ENCODE data around the gene NEUROD2. TPM values are rescaled to one million over a fixed set of nuclear protein-coding genes. Genes with fewer than 3 reads are reported as not detected.

Gene NEUROD2
- total RNA-seq, 2 donors from 2014 or later: not detected

DNA sequence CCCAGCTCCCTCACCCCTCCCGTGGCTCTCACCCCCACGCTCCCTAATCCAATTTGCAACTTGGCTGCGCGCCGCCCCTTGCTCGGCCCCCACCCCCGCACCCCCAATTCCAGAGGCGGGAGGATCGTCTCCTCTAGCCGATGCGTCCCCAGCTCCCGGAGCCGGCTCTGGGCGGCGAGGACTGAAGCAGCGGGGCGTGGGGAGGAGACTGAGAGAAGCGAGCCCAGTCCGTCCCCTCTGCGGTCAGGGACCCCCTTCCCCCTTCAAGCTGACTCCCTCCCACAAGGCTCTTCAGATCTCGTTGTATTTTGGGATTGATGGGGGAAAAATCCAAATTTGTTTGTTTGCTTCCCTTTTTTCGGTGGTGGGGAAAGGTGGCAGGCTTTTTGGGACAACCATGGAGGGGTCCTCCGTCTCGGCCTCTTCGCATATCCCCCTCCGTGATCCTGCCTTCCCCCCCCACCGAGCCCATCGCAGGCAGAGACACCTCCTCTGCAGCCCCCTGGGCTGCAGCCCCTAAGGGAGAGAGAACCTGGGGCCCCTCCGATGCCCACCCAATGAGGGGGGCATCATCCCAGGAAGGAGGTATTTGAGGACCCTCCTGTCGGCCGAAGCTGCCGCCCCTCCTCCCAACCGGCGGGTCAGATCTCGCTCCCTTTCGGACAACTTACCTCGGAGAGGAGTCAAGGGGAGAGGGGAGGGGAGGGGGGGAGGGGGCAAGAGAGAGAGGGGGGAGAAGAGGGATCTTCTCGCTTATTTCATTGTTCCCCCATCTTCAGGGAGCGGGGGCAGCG, 466 bp downstream of the NEUROD2 start:
- DNase-seq (no peak), ATAC-seq (no peak)
- intact Hi-C loops (cut with DNase I): no loop called here

DNA sequence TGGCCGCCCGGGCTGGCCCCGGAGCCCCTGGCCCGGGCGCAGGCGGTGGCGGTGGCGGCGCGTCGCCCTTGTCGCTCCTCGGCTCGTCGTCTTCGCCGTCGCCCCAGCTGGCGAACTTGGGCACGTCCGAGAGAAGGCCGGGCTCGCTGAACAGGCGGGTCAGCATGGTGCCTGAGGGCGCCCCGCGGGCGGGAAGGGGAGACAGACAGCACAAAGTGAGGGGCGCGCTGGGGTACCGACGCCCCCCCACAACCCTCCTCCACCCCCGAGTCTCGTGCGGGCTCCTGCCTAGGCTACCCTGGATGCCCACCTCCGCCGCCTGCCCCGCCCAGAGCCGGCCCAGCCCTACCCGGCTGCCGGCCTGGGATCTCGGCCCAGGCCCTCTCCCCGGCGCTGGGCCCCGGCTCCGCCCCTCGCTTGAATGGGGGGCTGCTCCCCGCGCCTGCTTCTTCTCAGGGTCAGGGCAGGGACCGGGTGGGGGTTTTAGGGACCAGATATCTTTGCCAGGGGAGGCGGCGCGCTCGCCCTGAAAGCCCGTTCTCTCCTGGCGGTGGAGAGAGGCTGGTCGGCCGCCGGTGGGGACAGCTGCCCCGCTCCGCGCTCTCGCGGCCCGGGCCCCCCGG, 1.2 kb downstream of the NEUROD2 start:
- ATAC-seq (peak in 1 of 2 donors; percentile 17), DNase-seq (no peak)
- intact Hi-C loops (cut with DNase I): no loop called here

DNA sequence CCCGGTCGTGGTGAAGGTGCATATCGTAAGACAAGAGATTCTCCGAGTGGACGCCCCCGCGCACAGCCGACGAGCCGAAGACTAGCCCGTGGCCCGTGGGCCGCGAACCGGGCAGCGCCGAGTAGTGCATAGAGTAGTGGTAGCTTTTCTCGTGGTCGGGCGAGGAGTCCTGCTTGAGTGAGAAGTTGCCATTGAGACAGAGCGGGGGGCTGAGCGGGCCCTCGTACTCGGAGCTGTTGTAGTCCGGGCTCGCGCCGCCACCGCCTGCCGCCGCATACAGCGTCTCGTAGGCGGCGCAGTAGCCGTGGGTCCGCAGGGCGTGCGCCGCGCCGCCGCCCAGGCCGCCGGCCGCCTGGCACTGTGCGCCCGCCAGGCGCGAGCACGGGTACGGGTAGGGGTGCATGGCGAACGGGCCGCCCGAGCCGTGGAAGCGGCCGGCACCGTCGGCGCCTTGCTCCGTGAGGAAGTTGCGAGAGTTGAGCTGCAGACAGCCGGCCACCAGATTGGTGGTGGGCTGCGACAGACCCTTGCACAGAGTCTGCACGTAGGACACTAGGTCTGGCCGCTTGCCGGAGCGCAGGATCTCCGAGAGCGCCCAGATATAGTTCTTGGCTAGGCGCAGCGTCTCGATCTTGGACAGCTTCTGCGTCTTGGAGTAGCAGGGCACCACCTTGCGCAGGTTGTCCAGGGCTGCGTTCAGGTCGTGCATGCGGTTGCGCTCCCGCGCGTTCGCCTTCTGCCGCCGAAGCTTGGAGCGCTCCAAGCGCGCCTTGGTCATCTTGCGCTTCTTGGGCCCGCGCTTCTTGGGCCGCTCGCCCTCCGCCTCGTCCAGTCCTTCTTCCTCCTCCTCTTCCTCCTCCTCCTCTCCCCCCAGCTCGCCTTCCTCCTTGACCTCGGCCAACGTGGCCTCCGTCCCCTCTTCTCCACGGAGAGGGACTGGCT, 2.0 kb downstream of the NEUROD2 start:
- ATAC-seq: peak in 1 of 2 donors; percentile 20
- intact Hi-C loops (cut with DNase I): no loop called here
- no peak for DNase-seq

DNA sequence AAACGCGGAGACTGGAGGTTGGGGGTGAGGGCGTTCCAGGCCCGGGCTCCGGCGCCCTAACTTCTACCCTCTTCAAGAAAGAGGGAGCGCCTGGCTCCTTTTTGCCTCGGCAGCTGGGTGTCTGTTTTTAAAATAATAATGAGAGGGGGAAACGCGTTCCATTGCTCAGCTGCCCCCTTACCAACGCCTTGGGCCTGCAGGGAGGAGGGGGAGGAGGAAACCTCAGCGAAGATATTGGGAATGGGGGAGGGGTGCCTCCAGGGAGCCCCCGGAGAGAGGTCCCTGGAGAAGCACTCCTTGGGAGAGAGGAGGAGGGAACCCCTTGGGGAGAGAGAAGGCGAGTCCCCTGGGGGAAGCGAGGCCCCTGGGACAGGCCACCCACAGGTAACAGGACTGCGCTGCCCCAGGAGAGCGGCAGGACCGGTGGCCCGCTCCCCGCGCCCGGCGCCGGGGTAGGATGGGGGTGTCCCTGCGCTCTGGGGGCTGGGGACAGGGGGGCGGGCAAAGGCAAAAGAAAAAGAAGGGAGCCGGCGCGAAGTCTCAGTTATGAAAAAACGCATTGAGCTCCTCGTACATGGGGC, 2.7 kb downstream of the NEUROD2 start:
- intact Hi-C loops (cut with DNase I): no loop called here
- ATAC-seq (no peak), DNase-seq (no peak)

DNA sequence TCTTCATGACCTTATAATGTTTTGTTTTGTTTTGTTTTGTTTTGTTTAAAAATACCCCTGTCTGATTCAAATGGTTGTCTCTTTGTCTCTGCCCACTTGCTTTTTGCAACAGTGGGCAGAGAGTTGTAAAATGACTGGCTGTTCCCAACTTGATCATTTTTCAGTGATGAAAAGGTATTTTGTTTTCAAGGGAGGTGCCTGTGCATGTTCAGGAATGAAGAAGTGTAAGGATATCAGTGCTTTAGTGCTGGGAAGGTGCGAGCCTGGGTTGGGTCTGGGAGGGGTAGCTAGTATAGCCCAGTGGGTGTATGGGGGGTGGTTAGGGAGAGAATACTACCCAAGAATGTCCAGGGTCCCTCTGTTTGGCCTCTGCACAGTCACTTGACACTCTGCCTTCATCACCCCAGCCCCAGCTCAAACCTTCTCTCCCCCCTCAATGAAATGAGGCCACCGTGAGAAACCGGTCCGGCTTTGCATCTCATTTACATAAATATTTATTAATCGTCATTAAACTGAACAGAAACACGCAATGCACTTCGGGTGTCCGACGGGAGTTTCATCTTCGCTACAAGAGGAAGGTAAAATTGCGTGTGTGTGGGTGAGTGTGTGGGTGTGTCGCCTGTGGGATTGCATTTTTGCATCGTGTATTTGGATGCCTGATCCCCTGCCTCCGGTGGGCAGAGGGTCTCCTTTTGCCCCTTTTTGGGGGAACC, 4.3 kb downstream of the NEUROD2 start:
- intact Hi-C loops (cut with DNase I): no loop called here
- no peak for DNase-seq
- ATAC-seq: no peak

DNA sequence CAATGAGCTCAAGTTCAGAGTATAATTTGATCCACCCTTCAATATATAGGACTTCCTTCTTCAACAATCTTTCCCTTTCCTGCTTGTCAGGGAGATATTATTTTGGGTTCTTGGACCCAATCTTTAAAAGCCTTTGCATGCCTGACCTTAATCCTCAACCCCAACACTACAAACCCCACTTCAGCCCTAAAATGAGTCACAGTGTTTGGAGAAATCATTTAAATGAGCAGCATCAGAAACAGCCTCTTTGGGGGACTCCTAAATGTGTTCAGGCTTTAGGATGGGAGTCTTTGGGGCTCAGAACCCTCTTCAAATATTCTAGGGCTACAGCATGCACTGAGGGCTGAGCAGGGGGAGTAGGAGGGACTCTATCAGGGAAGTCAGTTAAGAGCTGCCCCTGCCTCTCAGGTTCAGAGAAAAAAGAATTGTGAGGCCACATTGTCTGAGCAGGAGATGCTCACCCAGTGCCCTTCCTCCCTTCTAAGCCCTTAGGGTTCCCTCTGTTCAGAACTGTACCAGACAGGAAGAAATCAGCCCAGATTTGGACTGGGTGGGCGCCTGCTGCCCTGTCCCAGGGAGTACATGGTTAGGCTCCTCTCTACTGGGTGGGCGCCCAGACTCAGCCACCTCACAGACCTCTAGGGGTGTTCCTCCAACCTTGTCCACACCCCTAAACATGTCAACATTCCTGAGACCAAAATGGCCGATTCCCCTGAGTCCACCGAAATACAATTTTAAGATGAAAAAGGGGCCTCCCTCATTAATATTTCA, 5.0 kb downstream of the NEUROD2 start:
- intact Hi-C loops (cut with DNase I): no loop called here
- DNase-seq (no peak), ATAC-seq (no peak)

DNA sequence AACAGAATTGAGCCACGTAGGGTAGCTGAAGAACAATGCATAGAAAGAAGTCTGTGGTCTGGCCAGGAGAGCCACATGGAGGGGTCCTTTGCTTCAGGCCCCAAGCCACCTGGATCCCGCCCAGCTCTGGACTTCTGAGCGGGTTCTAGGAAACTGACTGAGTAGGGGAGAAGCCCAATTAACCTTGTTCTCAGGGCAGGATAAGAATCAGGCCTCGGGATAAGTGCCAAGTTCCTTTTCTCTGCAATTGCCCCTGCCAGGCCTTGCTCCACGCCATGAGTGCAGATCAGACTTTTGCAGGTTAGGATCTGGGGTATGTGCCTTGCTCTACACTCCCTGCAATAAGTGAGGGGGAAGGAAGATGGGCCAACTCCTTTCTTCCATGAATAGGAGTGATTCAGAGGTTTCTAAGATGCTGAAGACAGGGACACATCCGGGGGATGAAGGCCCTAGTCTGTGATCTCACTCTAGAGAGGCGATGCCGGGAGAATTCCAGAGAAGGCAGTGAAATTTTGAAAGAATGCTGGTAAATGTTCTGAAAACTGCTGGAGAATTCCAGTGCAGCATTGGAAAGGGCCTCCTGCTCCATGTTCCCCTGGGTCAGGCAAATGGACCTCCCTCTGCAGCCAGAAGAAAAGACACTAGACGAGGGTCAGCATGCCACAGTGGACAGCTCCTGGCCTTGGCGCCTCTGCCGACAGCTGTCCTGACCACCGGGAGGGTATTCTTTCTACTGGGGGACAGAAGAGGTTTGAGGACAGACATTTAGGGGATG, 5.8 kb downstream of the NEUROD2 start:
- intact Hi-C loops (cut with DNase I): no loop called here
- ATAC-seq (no peak), DNase-seq (no peak)

DNA sequence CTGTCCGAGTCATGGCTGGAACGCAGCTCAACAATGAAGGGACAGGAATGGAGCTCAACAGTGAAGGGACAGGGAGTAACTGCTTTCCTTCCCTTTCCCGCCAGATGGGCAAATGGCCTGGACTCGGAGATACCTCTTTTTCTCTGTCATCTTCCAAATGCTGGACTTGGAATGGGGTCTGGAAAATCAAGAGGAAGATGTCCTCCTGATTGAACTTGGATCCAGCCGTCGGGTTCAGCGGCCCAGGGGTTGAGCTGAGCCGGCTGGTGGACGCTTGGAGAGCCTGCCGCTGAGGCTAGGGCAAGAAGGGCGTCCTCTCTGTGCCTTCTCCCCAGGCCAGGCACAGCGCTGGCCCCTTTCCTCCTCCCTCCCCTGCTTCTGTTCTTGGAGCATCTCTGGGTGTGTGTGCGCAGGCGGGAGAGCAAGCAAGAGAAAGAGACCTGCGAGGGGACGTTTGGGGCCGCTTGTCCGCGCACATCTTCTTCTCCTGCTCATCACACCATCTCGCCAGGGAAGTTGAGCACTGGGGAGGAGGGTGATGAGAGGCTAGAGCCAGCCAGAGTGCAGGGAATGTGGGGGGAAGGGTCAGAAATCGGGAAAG, 6.6 kb downstream of the NEUROD2 start:
- no peak for ATAC-seq
- intact Hi-C loops (cut with DNase I): no loop called here
- DNase-seq: no peak

DNA sequence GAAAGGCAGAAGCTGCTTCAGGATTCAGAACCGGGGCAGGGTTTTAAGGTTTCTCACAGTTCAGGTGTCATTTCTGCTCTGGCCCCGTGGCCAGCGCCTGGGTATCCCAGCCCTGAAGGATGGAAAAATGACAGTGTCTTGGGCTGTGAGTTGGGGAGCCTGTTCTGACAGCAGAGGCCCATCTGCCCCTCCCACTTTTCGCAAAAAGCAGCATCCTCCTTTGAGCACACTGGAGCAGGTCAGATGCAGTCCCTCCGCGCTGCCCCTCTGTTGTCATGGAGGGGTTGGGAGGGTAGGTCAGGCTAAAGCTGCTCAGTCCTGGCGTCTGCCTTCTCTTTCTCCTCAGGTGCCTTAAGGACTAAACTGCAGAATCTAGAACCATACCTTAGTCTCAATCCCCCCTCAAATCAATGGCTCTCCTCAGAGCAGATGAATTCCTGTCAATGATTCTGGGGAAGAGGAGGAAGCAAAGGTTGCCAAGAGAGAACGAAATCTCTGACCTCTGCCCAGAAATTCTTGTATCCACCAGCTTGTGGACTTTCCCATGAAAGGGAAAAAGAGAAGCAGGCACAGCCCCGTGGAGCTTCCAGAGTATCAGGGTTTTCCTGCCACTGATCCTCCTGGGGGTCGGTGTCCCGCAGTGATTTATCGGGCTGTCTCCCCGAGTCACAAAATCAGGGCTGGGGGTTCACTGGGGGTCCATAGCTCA, 7.3 kb downstream of the NEUROD2 start:
- DNase-seq (no peak), ATAC-seq (no peak)
- intact Hi-C loops (cut with DNase I): no loop called here

DNA sequence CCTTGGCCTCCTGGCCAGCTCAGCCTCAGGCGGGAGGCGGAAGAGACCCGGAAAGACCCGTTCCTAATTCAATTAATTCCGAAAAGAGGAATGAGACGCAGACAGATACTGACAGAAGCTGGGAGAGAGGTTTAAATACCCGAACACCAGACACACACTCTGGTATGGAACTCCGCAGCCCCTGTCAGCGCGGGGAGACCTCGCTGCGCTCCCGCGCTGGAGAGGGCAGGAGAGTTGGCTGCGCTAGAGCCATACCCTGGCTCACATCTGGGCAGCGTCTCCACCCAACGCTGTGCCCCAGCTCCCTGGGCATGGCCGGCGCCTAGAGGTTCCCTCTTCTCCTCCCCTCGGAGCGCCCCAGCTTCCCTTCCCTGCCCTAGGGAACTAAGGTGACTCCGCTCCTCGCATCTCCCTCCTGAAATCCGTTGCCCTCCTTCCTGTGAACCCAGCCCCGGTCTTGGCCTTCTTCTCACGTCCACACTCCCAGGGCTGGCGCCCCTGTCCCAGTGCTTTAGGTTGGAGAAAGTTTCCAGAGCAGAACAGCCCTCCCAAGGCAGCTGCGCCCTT, 8.0 kb downstream of the NEUROD2 start:
- no peak for ATAC-seq
- DNase-seq: no peak
- intact Hi-C loops (cut with DNase I): no loop called here

DNA sequence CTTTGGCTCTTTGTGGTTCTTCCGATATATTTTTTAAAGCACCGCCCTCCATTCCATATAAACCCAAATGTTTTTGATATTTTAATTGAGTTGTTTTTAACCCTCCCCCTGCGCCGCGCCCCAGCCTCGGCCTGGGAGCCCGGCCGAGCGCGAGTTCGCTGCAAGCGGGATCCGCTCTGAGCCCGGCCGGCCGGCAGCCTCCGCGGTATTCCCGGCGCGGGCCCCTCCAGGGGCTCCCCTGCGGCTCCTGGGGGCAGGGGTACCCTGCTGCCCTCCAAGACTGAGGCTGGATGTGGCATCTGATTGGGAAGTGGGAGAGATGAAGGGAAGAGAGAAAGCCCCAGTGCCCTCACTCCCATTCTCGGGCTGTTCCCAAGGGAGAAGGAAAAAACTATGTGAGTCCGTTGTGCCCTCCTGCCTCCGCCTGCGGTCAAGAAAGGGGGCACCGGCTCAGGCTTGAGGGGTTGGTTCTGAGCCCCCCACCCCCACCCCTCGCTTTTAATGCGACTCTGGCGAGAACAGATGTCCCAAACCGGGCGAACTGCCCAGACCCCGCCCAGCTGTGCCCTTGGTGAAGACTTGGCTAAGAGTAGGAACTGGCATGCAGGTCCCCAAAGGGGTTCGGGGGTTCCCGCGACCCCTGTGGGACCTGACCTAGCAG, 8.6 kb downstream of the NEUROD2 start:
- DNase-seq (no peak), ATAC-seq (peak in 1 of 2 donors; percentile 18)
- intact Hi-C loops (cut with DNase I): no loop called here

DNA sequence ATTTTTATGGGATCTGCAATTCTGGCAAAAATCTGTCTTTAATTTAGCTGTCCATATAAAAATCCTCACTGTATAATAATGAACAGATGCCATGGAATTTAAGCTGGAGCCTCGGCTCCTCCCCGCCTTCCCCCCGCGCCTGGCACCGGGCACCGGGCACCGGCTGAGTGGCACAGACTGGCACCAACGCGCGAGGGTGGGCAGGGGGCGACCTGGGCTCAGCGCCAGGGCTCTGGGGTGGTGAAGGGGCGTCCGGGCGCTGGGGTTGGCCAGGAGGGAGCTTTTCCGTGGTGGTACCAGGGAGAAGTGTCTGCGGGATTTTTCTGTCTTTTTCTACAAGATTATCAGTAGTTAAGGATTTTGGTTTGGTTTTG, 9.1 kb downstream of the NEUROD2 start:
- intact Hi-C loops (cut with DNase I): no loop called here
- ATAC-seq (no peak), DNase-seq (no peak)

DNA sequence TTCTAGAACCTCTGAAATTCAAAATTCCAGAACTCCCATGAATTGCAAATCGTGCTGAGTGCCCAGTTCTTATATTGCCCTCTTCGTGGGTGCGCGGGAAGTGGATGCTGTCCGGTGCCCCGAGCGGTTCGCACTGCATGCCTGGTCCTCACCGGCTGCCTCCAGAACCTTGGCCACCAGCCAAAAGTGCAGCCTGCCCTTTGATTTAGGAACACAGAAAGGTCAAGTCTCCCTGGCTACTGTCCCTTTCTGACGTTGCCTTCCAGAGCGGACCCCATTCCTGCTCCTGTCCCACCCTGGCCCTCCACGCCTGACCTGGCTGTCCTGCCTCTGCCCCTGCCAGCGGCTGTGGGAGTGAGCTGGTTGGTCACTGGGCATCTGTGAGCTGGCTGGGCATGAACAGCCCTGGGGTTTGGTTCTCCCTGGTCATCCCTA, 9.7 kb downstream of the NEUROD2 start:
- DNase-seq: no peak
- ATAC-seq: no peak
- intact Hi-C loops (cut with DNase I): no loop called here

DNA sequence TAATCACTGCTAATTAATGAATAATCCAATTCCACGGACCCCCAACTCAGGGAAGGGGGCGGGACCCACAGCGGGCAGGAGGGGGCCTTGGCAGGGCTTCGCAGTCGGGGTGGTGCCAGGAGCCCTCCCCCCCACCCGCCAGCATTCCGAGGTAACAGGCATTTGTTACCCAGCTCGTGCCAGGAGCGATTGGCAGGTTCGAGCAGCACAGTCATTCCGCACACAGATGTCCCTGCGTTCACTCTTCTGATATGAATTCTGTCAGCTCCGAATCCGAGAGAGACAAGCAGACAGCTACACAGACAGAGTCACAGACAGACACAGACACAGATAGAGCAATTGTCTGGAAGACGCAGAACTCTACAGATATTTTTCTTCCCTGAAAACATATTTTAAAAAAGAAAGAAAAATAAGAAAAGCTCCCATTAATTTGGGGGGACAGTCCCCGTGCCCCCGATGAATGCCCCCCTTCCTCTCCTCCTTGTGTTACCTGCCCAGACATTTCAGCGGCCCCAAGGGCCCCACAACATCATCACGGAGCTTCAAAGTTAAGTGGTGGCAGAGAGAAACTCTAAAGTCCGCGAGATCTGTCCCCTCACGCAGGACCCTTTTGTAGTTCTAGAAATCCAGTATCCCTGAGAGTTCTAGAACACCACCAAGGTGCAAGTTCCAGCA, 10.2 kb downstream of the NEUROD2 start:
- intact Hi-C loops (cut with DNase I): no loop called here
- DNase-seq (no peak), ATAC-seq (no peak)

Measured in left cardiac atrium (tissue), 4 donors.